Lower lobe of right lung (tissue), 2 donors: Measurements from ENCODE around the gene COL20A1. TPM values are rescaled to one million over a fixed set of nuclear protein-coding genes. Genes with fewer than 3 reads are reported as not detected.

Experiments
- ATAC-seq, 2 donors: fragments of 200-7000 bp; cut with Tn5 transposase; one replicate each; pipeline ENCODE4 v1.9.1; 2020 to 2022; ENCODE audit warnings: mild to moderate bottlenecking in 2 of 2, moderate library complexity in 2 of 2
- DNase-seq: peaks from one replicate; pipeline ENCODE4 v3.0.0-alpha.2; 2020
- H3K27ac ChIP-seq: fragments of 200-600 bp; one replicate; pipeline ENCODE4 v1.8.0; 2022
- H3K27me3 ChIP-seq: fragments of 200-600 bp; one replicate; pipeline ENCODE4 v1.8.0; 2022; ENCODE audit warnings: low read depth
- H3K36me3 ChIP-seq: fragments of 200-600 bp; one replicate; pipeline ENCODE4 v1.8.0; 2022; ENCODE audit warnings: mild to moderate bottlenecking
- H3K4me1 ChIP-seq: fragments of 200-600 bp; one replicate; pipeline ENCODE4 v1.8.0; 2022
- H3K4me3 ChIP-seq: fragments of 200-600 bp; one replicate; pipeline ENCODE4 v1.8.0; 2022; ENCODE audit warnings: mild to moderate bottlenecking
- H3K9me3 ChIP-seq: fragments of 200-600 bp; one replicate; pipeline ENCODE4 v1.8.0; 2022
- intact Hi-C: fragments of 100-400 bp; cut with DNase I; formaldehyde crosslinking; loops from one replicate; pipeline ENCODE4 v1.11.0; 2022
- total RNA-seq: library from RNA; stranded (reverse); fragmentation: NEBNext Ultra II Directional; extraction: Animal tissue kit (Norgen Biotek cat#: 25700); gene quantifications from one replicate; pipeline ENCODE4 v1.2.1, GENCODE V29; 2021
- TF ChIP-seq, protein P1 (sequence below): fragments of 200-600 bp; IDR thresholded peaks from one replicate; pipeline ENCODE4 v1.8.0; 2022; ENCODE audit warnings: antibody characterized with exemption, mild to moderate bottlenecking
- donor health status: DM: no; HTN: yes; CAD: no; lungs with severe emphysema.

Gene COL20A1
- total RNA-seq, 1 donor from 2014 or later = not detected

DNA sequence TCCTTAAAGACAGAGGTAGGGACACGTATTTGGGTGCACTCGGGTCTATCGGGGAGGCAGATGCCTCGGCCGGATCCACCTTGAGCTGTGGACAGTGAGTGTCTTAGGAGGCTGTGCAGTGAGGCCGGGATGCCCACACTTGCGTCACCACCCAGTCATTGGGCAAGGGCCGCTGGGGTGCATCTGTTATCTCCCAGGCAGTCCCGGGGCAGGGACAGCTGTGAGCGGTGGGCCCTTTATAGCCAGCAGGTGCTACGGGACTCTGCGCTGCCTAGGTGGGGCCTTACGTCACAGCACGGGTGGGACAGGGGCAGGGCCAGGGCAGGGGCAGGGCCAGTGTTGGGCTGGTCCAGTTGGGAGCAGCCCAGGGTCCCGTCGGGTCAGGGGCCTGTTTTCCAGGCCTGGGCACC lies 689 bp upstream of the COL20A1 start:
- Histone ChIP-seq H3K27ac (no peak overlapping the region), H3K27me3 (peaks cover 27% of the 10 kb centered on the region), H3K4me1 (no peaks in the 10 kb centered on the region), H3K9me3 (no peaks in the 10 kb centered on the region), H3K4me3 (no peak overlapping the region), H3K36me3 (peaks cover 21% of the 10 kb centered on the region)
- TF ChIP-seq, protein P1, sequence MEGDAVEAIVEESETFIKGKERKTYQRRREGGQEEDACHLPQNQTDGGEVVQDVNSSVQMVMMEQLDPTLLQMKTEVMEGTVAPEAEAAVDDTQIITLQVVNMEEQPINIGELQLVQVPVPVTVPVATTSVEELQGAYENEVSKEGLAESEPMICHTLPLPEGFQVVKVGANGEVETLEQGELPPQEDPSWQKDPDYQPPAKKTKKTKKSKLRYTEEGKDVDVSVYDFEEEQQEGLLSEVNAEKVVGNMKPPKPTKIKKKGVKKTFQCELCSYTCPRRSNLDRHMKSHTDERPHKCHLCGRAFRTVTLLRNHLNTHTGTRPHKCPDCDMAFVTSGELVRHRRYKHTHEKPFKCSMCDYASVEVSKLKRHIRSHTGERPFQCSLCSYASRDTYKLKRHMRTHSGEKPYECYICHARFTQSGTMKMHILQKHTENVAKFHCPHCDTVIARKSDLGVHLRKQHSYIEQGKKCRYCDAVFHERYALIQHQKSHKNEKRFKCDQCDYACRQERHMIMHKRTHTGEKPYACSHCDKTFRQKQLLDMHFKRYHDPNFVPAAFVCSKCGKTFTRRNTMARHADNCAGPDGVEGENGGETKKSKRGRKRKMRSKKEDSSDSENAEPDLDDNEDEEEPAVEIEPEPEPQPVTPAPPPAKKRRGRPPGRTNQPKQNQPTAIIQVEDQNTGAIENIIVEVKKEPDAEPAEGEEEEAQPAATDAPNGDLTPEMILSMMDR = no peak
- no peak for DNase-seq
- intact Hi-C loops = no loop called here
- no peak for ATAC-seq

DNA sequence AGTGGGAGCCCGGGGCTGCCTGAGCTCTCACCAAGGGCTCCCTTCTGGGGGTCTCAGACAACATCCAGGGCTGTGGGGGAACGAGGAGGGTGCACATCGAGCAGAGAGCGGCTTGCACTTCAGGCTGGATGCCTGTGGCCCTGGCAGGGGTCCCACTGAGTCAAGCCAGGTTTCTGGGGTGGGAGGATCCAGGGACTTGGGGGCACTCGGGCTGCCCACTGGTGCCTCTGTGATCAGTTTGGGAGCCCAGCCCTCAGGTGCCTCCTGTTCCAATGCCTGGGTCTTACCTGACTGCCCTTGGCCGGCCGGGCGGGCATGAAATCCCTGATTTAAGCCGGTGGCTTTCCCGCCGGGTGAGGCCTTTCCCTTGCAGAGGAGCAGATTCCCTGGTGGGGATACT lies 470 bp downstream of the COL20A1 start:
- intact Hi-C loops = no loop called here
- no peaks in the 10 kb centered on the region for H3K4me1 ChIP-seq
- peaks cover 9% of the 10 kb centered on the region for H3K36me3 ChIP-seq
- TF ChIP-seq, protein P1 = no peak
- no peaks in the 10 kb centered on the region for H3K9me3 ChIP-seq
- DNase-seq (no peak), ATAC-seq (no peak)
- no peak overlapping the region for H3K27ac ChIP-seq
- H3K4me3 ChIP-seq = no peak overlapping the region
- peaks cover 39% of the 10 kb centered on the region for H3K27me3 ChIP-seq

DNA sequence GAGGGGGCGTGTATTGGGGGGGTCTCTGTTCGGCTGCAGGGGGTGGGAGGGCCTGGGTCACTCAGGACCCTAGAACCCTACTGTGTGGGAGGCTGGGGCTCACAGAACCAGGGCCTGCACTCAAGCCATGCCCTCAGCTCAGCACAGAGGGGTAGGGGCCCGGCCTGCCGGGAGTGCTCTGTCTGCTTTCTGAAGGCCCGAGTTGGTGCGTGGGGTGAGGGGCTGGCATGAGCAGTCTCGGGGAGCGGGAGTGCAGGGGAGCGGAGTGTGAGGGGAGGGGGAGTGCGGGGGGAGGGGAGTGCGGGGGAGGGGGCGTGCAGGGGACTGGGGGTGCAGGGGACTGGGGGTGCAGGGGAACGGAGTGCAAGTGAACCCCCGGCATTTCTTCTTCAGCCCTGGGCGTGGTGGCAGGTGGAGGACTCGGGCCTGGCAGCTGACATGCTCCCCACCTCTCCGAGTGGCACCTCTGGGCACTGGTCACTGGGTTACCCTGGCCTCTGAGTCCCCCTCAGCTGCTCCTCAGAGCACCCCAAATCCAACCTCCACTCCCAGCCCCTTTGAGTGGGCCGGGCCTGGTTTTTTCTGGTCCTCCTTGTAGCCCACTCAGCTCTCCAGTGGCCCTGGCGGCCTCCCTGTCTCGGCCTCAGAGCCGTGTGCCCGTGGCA lies 1.0 kb downstream of the COL20A1 start:
- no peak overlapping the region for H3K4me3 ChIP-seq
- TF ChIP-seq, protein P1 = no peak
- ATAC-seq (no peak), DNase-seq (no peak)
- H3K27me3 ChIP-seq = peaks cover 44% of the 10 kb centered on the region
- H3K27ac ChIP-seq = no peak overlapping the region
- H3K36me3 ChIP-seq = peaks cover 4% of the 10 kb centered on the region
- intact Hi-C loops = no loop called here
- H3K4me1 ChIP-seq = no peaks in the 10 kb centered on the region
- no peaks in the 10 kb centered on the region for H3K9me3 ChIP-seq

DNA sequence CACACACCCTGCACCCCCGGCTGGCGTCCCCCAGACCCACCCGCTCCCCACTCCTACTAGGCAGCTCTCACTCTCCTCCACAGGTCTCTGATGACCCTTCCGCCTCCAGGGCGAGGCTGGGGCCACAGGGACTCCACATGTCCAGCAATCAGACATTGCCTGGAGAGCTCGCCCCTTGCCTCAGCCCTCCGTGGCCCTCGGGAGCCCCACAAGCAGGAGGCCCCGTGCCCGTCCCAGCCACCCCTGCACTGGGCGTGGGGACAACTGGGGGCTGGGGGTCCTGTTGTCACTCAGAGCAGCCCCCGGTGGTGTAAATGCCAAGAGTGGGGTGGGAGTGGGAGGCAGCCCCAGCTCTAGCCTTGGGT lies 1.5 kb downstream of the COL20A1 start:
- ATAC-seq = no peak
- Histone ChIP-seq H3K36me3 (no peaks in the 10 kb centered on the region), H3K27me3 (peaks cover 49% of the 10 kb centered on the region), H3K27ac (no peak overlapping the region), H3K9me3 (no peaks in the 10 kb centered on the region), H3K4me1 (no peaks in the 10 kb centered on the region), H3K4me3 (no peak overlapping the region)
- TF ChIP-seq, protein P1 = no peak
- DNase-seq = no peak
- intact Hi-C loops = no loop called here

DNA sequence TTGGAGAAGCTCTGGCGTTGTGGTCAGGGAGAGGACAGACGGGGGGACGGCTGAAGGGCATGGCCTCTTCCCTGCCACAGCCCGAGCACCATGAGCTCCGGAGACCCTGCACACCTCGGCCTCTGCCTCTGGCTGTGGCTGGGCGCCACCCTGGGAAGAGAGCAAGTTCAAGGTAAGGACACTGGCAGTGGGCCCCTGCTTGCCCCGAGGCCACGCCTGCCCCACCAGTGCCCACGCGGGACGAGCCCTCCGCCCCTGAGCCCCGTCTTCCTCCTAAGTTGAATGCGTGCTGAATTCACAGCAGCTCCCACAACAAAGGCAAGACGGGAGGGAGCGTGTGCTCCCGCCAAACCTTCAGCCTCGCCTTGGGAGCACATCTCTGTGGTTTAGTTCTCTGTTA lies 2.0 kb downstream of the COL20A1 start:
- intact Hi-C loops = no loop called here

More for the DNA sequence above, 2.0 kb downstream of the COL20A1 start:
- no peak for ATAC-seq
- H3K9me3 ChIP-seq = no peaks in the 10 kb centered on the region
- no peak for DNase-seq
- no peak overlapping the region for H3K27ac ChIP-seq
- H3K27me3 ChIP-seq = peaks cover 52% of the 10 kb centered on the region
- TF ChIP-seq, protein P1 = no peak
- no peak overlapping the region for H3K4me3 ChIP-seq
- no peaks in the 10 kb centered on the region for H3K4me1 ChIP-seq
- no peaks in the 10 kb centered on the region for H3K36me3 ChIP-seq
